Suppressor macrophage treated with lipopolysaccharide for 1 hour (primary cell): ENCODE results near the gene GDF9.

ENCODE experiments used
- DNase-seq, 3 donors: peaks; one replicate each; pipeline ENCODE4 v3.0.0-alpha.2; 2020 to 2022

The GDF9 gene

GRCh38 chr5:132832612-132833011 lies 33.7 kb downstream of the GDF9 start:
- no peak for DNase-seq

GRCh38 chr5:132831095-132831860 lies 35.0 kb downstream of the GDF9 start:
- no peak for DNase-seq

- peak; percentile 70 to 88 (median 76) for DNase-seq
Measured at GRCh38 chr5:132830436-132831094, 35.7 kb downstream of the GDF9 start, which contains the start of gene SHROOM1. TSS of gene SHROOM1 (minus strand) at chr5:132830647. CDS start at chr5:132826140, 4,507 bp downstream.

- DNase-seq, result peak; percentile 82 to 91 (median 82)
Measured at GRCh38 chr5:132829742-132830435, 36.4 kb downstream of the GDF9 start.

GRCh38 chr5:132828846-132829494 lies 37.3 kb downstream of the GDF9 start:
- no peak for DNase-seq

GRCh38 chr5:132827943-132828673 lies 38.2 kb downstream of the GDF9 start:
- DNase-seq, result no peak

- no peak for DNase-seq
Measured at GRCh38 chr5:132826424-132827082, 39.7 kb downstream of the GDF9 start.

- no peak for DNase-seq
Measured at GRCh38 chr5:132825834-132826391, 40.4 kb downstream of the GDF9 start.

GRCh38 chr5:132825033-132825833 lies 41.0 kb downstream of the GDF9 start:
- DNase-seq, result peak in 1 of 3 donors; percentile 42

- no peak for DNase-seq
Measured at GRCh38 chr5:132824426-132824825, 41.8 kb downstream of the GDF9 start.

GRCh38 chr5:132823481-132824050 lies 42.7 kb downstream of the GDF9 start:
- no peak for DNase-seq

GRCh38 chr5:132822650-132823480 lies 43.4 kb downstream of the GDF9 start:
- no peak for DNase-seq

GRCh38 chr5:132821791-132822190 lies 44.5 kb downstream of the GDF9 start:
- DNase-seq, result no peak

- DNase-seq, result no peak
Measured at GRCh38 chr5:132821350-132821749, 44.9 kb downstream of the GDF9 start.

GRCh38 chr5:132820162-132820754 lies 46.0 kb downstream of the GDF9 start:
- peak; percentile 92 to 96 (median 95) for DNase-seq

GRCh38 chr5:132819468-132819867 lies 46.8 kb downstream of the GDF9 start:
- DNase-seq, result no peak

GRCh38 chr5:132817011-132817410 lies 49.3 kb downstream of the GDF9 start:
- DNase-seq, result no peak

GRCh38 chr5:132816554-132816953 lies 49.7 kb downstream of the GDF9 start:
- no peak for DNase-seq

- DNase-seq, result no peak
Measured at GRCh38 chr5:132816083-132816482, 50.2 kb downstream of the GDF9 start.
